MM.1S (cell line): ENCODE data around the gene TRIM27.

Source experiments
- DNase-seq: peaks from one replicate; pipeline ENCODE4 v3.0.0-alpha.2; 2015
- H2AFZ ChIP-seq: fragments of 300-600 bp; sonication (generic); 2 replicates; pipeline ENCODE4 v1.6.0; 2016; ENCODE audit warnings: antibody characterized with exemption, low read length
- H3F3A ChIP-seq: fragments of 300-600 bp; sonication (generic); 2 replicates; pipeline ENCODE4 v1.6.1; 2016; ENCODE audit warnings: mild to moderate bottlenecking, antibody characterized with exemption, low read length, moderate library complexity, mixed read lengths; ENCODE audit not compliant: insufficient read depth
- H3K27ac ChIP-seq: fragments of 300-600 bp; sonication (generic); 2 replicates; pipeline ENCODE4 v1.5.1; 2016; ENCODE audit warnings: mild to moderate bottlenecking, low read length
- H3K27me3 ChIP-seq: fragments of 300-600 bp; sonication (generic); replicated peaks from 2 replicates; pipeline ENCODE4 v1.6.0; 2016; ENCODE audit warnings: low read length; ENCODE audit not compliant: insufficient read depth
- H3K36me3 ChIP-seq: fragments of 300-600 bp; sonication (generic); replicated peaks from 2 replicates; pipeline ENCODE4 v1.6.1; 2016; ENCODE audit warnings: mild to moderate bottlenecking, low read length, mixed read lengths; ENCODE audit not compliant: insufficient read depth
- H3K4me1 ChIP-seq: fragments of 300-600 bp; sonication (generic); 2 replicates; pipeline ENCODE4 v1.6.1; 2016; ENCODE audit warnings: low read length, mixed read lengths
- H3K4me2 ChIP-seq: fragments of 300-600 bp; sonication (generic); 2 replicates; pipeline ENCODE4 v1.6.0; 2016; ENCODE audit warnings: low read depth, low read length
- H3K4me3 ChIP-seq: fragments of 300-600 bp; sonication (generic); 2 replicates; pipeline ENCODE4 v1.5.1; 2016; ENCODE audit warnings: low read length, mixed read lengths
- H3K79me2 ChIP-seq: fragments of 300-600 bp; sonication (generic); 2 replicates; pipeline ENCODE4 v1.6.1; 2016; ENCODE audit warnings: mixed run types, low read length, mixed read lengths
- H3K9ac ChIP-seq: fragments of 300-600 bp; sonication (generic); 2 replicates; pipeline ENCODE4 v1.6.1; 2016; ENCODE audit warnings: low read length, mixed read lengths
- H3K9me2 ChIP-seq: fragments of 300-600 bp; sonication (generic); replicated peaks from 2 replicates; pipeline ENCODE4 v1.6.1; 2016; ENCODE audit warnings: mild to moderate bottlenecking, low read length, mixed read lengths; ENCODE audit not compliant: insufficient read depth
- H3K9me3 ChIP-seq: fragments of 300-600 bp; sonication (generic); replicated peaks from 2 replicates; pipeline ENCODE4 v1.6.1; 2016; ENCODE audit warnings: mild to moderate bottlenecking, low read length, mixed read lengths; ENCODE audit not compliant: insufficient read depth
- H4K20me1 ChIP-seq: fragments of 300-600 bp; sonication (generic); 2 replicates; pipeline ENCODE4 v1.6.1; 2016; ENCODE audit warnings: mild to moderate bottlenecking, low read length, moderate library complexity, mixed read lengths; ENCODE audit not compliant: insufficient read depth
- EZH2 ChIP-seq: fragments of 300-600 bp; sonication (generic); optimal IDR thresholded peaks from 2 replicates; pipeline ENCODE3; 2017; ENCODE audit warnings: low read depth, mild to moderate bottlenecking, antibody characterized with exemption, low read length, mixed read lengths
- EZH2phosphoT487 ChIP-seq: fragments of 300-600 bp; sonication (generic); IDR thresholded peaks from 2 replicates; pipeline ENCODE4 v1.6.1; 2018; ENCODE audit warnings: antibody characterized with exemption, low read length
- TF ChIP-seq, protein P1 (sequence below): fragments of 300-600 bp; sonication (generic); IDR thresholded peaks from 2 replicates; pipeline ENCODE4 v1.5.1; 2016; ENCODE audit warnings: antibody characterized with exemption, low read length, mixed read lengths

The TRIM27 gene

GRCh38 chr6:28865401-28866204 is 58.2 kb downstream of the TRIM27 start:
- no peak overlapping the region for H3K27ac ChIP-seq
- H2AFZ ChIP-seq, result no peak overlapping the region
- H3K27me3 ChIP-seq, result no peaks in the 10 kb centered on the region
- peak; percentile 85 for DNase-seq
- no peak overlapping the region for H3K4me3 ChIP-seq
- no peaks in the 10 kb centered on the region for H3K4me1 ChIP-seq
- no peak overlapping the region for H3K4me2 ChIP-seq
- no peaks in the 10 kb centered on the region for H3K9me2 ChIP-seq
- H3K79me2 ChIP-seq, result no peaks in the 10 kb centered on the region
- H3K9ac ChIP-seq, result no peak overlapping the region
- H4K20me1 ChIP-seq, result no peaks in the 10 kb centered on the region
- no peaks in the 10 kb centered on the region for H3K36me3 ChIP-seq
- TF ChIP-seq EZH2 (no peak), EZH2phosphoT487 (no peak)
- TF ChIP-seq, protein P1, sequence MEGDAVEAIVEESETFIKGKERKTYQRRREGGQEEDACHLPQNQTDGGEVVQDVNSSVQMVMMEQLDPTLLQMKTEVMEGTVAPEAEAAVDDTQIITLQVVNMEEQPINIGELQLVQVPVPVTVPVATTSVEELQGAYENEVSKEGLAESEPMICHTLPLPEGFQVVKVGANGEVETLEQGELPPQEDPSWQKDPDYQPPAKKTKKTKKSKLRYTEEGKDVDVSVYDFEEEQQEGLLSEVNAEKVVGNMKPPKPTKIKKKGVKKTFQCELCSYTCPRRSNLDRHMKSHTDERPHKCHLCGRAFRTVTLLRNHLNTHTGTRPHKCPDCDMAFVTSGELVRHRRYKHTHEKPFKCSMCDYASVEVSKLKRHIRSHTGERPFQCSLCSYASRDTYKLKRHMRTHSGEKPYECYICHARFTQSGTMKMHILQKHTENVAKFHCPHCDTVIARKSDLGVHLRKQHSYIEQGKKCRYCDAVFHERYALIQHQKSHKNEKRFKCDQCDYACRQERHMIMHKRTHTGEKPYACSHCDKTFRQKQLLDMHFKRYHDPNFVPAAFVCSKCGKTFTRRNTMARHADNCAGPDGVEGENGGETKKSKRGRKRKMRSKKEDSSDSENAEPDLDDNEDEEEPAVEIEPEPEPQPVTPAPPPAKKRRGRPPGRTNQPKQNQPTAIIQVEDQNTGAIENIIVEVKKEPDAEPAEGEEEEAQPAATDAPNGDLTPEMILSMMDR, result no peak
- no peaks in the 10 kb centered on the region for H3K9me3 ChIP-seq
- peaks cover 7% of the 10 kb centered on the region; the same call in 1 of the 2 replicates for H3F3A ChIP-seq

GRCh38 chr6:28864326-28864923 is 59.4 kb downstream of the TRIM27 start:
- Histone ChIP-seq H3K9ac (no peak overlapping the region), H3K27ac (no peak overlapping the region), H3F3A (peaks cover 7% of the 10 kb centered on the region; the same call in 1 of the 2 replicates), H3K9me2 (no peaks in the 10 kb centered on the region), H3K27me3 (no peaks in the 10 kb centered on the region), H3K9me3 (no peaks in the 10 kb centered on the region), H3K4me1 (no peaks in the 10 kb centered on the region), H4K20me1 (no peaks in the 10 kb centered on the region), H3K4me2 (peak overlapping the region; percentile 67; the same call in 1 of the 2 replicates), H3K79me2 (no peaks in the 10 kb centered on the region), H3K36me3 (no peaks in the 10 kb centered on the region), H3K4me3 (peak overlapping the region; percentile 72), H2AFZ (peak overlapping the region; percentile 46; the same call in 1 of the 2 replicates)
- no peak for DNase-seq
- TF ChIP-seq EZH2, result no peak
- TF ChIP-seq EZH2phosphoT487, result no peak
- TF ChIP-seq, protein P1, result no peak

- Histone ChIP-seq H3K9ac (peak overlapping the region; percentile 28; the same call in 1 of the 2 replicates), H3K36me3 (no peaks in the 10 kb centered on the region), H2AFZ (peak overlapping the region; percentile 46), H3F3A (peaks cover 7% of the 10 kb centered on the region; the same call in 1 of the 2 replicates), H3K4me1 (no peaks in the 10 kb centered on the region), H4K20me1 (no peaks in the 10 kb centered on the region), H3K79me2 (no peaks in the 10 kb centered on the region), H3K27ac (no peak overlapping the region), H3K27me3 (no peaks in the 10 kb centered on the region), H3K4me2 (peak overlapping the region; percentile 76), H3K4me3 (peak overlapping the region; percentile 72), H3K9me2 (no peaks in the 10 kb centered on the region), H3K9me3 (no peaks in the 10 kb centered on the region)
- peak; percentile 76 for DNase-seq
- TF ChIP-seq EZH2phosphoT487 (no peak), EZH2 (no peak)
- TF ChIP-seq, protein P1, result no peak
Observed at GRCh38 chr6:28863604-28864325, 60.0 kb downstream of the TRIM27 start.
